ENCODE results near the gene CYP2F1. TPM values are rescaled to one million over a fixed set of nuclear protein-coding genes. Genes with fewer than 3 reads are reported as not detected.

The CYP2F1 gene
- total RNA-seq, 4 donors from 2014 or later, result not detected

GRCh38 chr19:41136636-41137455 is 22.6 kb downstream of the CYP2F1 start:
- TF ChIP-seq CTCF (IDR thresholded peaks at IDR 0.05; ENCODE audit: low read depth), result no peak

GRCh38 chr19:41144403-41144802 is 30.2 kb downstream of the CYP2F1 start:
- no peak for TF ChIP-seq CTCF (IDR thresholded peaks at IDR 0.05; ENCODE audit: low read depth)

GRCh38 chr19:41149831-41150230 is 35.6 kb downstream of the CYP2F1 start:
- no peak for TF ChIP-seq CTCF (IDR thresholded peaks at IDR 0.05; ENCODE audit: low read depth)

GRCh38 chr19:41154060-41154459 is 39.8 kb downstream of the CYP2F1 start:
- no peak for TF ChIP-seq CTCF (IDR thresholded peaks at IDR 0.05; ENCODE audit: low read depth)

GRCh38 chr19:41156207-41156606 is 42.0 kb downstream of the CYP2F1 start:
- TF ChIP-seq CTCF (IDR thresholded peaks at IDR 0.05; ENCODE audit: low read depth), result no peak

- TF ChIP-seq CTCF (IDR thresholded peaks at IDR 0.05; ENCODE audit: low read depth), result no peak
Measured at GRCh38 chr19:41159881-41160280, 45.6 kb downstream of the CYP2F1 start.

- no peak for TF ChIP-seq CTCF (IDR thresholded peaks at IDR 0.05; ENCODE audit: low read depth)
Measured at GRCh38 chr19:41161903-41162302, 47.7 kb downstream of the CYP2F1 start.

Data from subcutaneous adipose tissue (tissue), 4 donors.